ENCODE measurements around the gene DTWD1.
"Not testable (repeated sequence)": the region's sequence is repeated elsewhere in the genome, so short reads cannot be mapped to it uniquely, and the experiment has no call there.

Gene DTWD1

GRCh38 chr15:49686599-49686998, 65.8 kb downstream of the DTWD1 start:
- DNase-seq (ENCODE audit: low read depth in 2 of 2): peak; percentile 49 to 55
- no peak overlapping the region for H3K4me3 ChIP-seq (replicated peaks in 1 of 2; ENCODE audit: low read depth in 2 of 2, low read length in 2 of 2)
- TF ChIP-seq CTCF (IDR thresholded peaks at IDR 0.05; ENCODE audit: low read depth, low read length): no peak

GRCh38 chr15:49688135-49688790, 67.4 kb downstream of the DTWD1 start:
- H3K4me3 ChIP-seq (replicated peaks in 1 of 2; ENCODE audit: low read depth in 2 of 2, low read length in 2 of 2): no peak overlapping the region
- no peak for TF ChIP-seq CTCF (IDR thresholded peaks at IDR 0.05; ENCODE audit: low read depth, low read length)
- DNase-seq (ENCODE audit: low read depth in 2 of 2): peak in 1 of 2 donors; percentile 20

GRCh38 chr15:49692514-49693090, 71.8 kb downstream of the DTWD1 start:
- no peak overlapping the region for H3K4me3 ChIP-seq (replicated peaks in 1 of 2; ENCODE audit: low read depth in 2 of 2, low read length in 2 of 2)
- DNase-seq (ENCODE audit: low read depth in 2 of 2): no peak
- TF ChIP-seq CTCF (IDR thresholded peaks at IDR 0.05; ENCODE audit: low read depth, low read length): no peak

- peak; percentile 21 to 31 for DNase-seq (ENCODE audit: low read depth in 2 of 2)
- no peak for TF ChIP-seq CTCF (IDR thresholded peaks at IDR 0.05; ENCODE audit: low read depth, low read length)
- no peak overlapping the region for H3K4me3 ChIP-seq (replicated peaks in 1 of 2; ENCODE audit: low read depth in 2 of 2, low read length in 2 of 2)
These were observed 72.7 kb downstream of the DTWD1 start for GRCh38 chr15:49693498-49693897.

- no peak for TF ChIP-seq CTCF (IDR thresholded peaks at IDR 0.05; ENCODE audit: low read depth, low read length)
- H3K4me3 ChIP-seq (replicated peaks in 1 of 2; ENCODE audit: low read depth in 2 of 2, low read length in 2 of 2): no peak overlapping the region
- peak; percentile 52 to 77 for DNase-seq (ENCODE audit: low read depth in 2 of 2)
These were observed 75.6 kb downstream of the DTWD1 start for GRCh38 chr15:49696433-49696832.

GRCh38 chr15:49697121-49697520, 76.3 kb downstream of the DTWD1 start:
- TF ChIP-seq CTCF (IDR thresholded peaks at IDR 0.05; ENCODE audit: low read depth, low read length): no peak
- no peak overlapping the region for H3K4me3 ChIP-seq (replicated peaks in 1 of 2; ENCODE audit: low read depth in 2 of 2, low read length in 2 of 2)
- DNase-seq (ENCODE audit: low read depth in 2 of 2): peak in 1 of 2 donors; percentile 59

- DNase-seq (ENCODE audit: low read depth in 2 of 2); H3K4me3 ChIP-seq (replicated peaks in 1 of 2; ENCODE audit: low read depth in 2 of 2, low read length in 2 of 2): not testable (repeated sequence)
These were observed 82.1 kb downstream of the DTWD1 start for GRCh38 chr15:49702982-49703381.
